ENCODE measurements around the gene LAMB4.

DNA sequence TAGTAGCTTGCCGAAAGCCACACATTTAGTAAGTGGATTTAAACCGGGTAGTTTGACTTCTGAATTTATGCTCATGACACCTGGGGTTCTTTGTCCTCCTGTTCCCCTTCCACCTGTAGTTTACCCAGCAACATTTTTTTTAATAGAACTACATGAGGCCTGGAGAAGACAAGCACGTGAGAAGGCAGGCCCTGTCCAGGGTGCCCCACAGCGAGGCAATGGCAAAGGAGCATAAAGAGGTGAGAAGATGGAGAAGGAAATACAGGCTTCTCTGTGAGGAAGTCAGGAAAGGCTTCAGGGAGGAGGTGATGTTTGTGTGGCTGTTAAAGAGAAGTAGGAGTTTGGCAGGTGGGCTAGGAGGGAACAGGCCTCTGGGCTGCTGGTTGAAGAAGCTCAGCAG, 76.9 kb downstream of the LAMB4 start:
- no peak for TF ChIP-seq PHF8 (IDR thresholded peaks at IDR 0.05; ENCODE audit: borderline replicate concordance, low read depth)
- TF ChIP-seq, protein P1, sequence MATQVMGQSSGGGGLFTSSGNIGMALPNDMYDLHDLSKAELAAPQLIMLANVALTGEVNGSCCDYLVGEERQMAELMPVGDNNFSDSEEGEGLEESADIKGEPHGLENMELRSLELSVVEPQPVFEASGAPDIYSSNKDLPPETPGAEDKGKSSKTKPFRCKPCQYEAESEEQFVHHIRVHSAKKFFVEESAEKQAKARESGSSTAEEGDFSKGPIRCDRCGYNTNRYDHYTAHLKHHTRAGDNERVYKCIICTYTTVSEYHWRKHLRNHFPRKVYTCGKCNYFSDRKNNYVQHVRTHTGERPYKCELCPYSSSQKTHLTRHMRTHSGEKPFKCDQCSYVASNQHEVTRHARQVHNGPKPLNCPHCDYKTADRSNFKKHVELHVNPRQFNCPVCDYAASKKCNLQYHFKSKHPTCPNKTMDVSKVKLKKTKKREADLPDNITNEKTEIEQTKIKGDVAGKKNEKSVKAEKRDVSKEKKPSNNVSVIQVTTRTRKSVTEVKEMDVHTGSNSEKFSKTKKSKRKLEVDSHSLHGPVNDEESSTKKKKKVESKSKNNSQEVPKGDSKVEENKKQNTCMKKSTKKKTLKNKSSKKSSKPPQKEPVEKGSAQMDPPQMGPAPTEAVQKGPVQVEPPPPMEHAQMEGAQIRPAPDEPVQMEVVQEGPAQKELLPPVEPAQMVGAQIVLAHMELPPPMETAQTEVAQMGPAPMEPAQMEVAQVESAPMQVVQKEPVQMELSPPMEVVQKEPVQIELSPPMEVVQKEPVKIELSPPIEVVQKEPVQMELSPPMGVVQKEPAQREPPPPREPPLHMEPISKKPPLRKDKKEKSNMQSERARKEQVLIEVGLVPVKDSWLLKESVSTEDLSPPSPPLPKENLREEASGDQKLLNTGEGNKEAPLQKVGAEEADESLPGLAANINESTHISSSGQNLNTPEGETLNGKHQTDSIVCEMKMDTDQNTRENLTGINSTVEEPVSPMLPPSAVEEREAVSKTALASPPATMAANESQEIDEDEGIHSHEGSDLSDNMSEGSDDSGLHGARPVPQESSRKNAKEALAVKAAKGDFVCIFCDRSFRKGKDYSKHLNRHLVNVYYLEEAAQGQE (IDR thresholded peaks at IDR 0.05): no peak

All from A549 (cell line).